HCT116 (cell line): Measurements from ENCODE around the gene HNF4A. TPM values are rescaled to one million over a fixed set of nuclear protein-coding genes. Genes with fewer than 3 reads are reported as not detected.

Experiments
- ATAC-seq: fragments of 200-7000 bp; cut with Tn5 transposase; 2 replicates; pipeline ENCODE4 v1.9.1; 2020; ENCODE audit warnings: mild to moderate bottlenecking, moderate library complexity
- BruUV-seq: library from RNA; stranded (reverse); fragments of 400-500 nt; replicated peaks from 2 replicates; lab custom pipeline; 2021; lab: Mats Ljungman, UMichigan
- CTCF ChIA-PET: fragments of 300-600 bp; sonication (Branson Sonifier 250); formaldehyde crosslinking; loops from one replicate; lab custom pipeline; 2021; ENCODE audit warnings: antibody characterized with exemption; lab: Charles Lee
- POLR2A ChIA-PET: fragments of 300-600, 350-600 bp; sonication (Branson Sonifier 250); formaldehyde crosslinking; loops from one replicate; lab custom pipeline; 2021; ENCODE audit warnings: antibody characterized with exemption; lab: Charles Lee
- RAD21 ChIA-PET, 2 experiments: fragments of 300-600 bp; sonication (Branson Sonifier 250); formaldehyde crosslinking; loops; one replicate each; lab custom pipeline; 2023; ENCODE audit warnings: low total read pairs in 2 of 2; ENCODE audit not compliant: uncharacterized antibody in 2 of 2, unreplicated experiment in 2 of 2, low non-redundant PET in 1 of 2; lab: Charles Lee
- DNase-seq: peaks from one replicate; pipeline ENCODE4 v3.0.0-alpha.2; 2010; ENCODE audit warnings: low read depth, low spot score
- H2AFZ ChIP-seq: fragments of 200-600 bp; shearing (Covaris generic), sonication (generic); 2 replicates; pipeline ENCODE4 v1.6.1; 2017; ENCODE audit warnings: low read depth, mixed run types, mixed read lengths, antibody characterized with exemption, low read length; ENCODE audit not compliant: poor library complexity, severe bottlenecking
- H3K27ac ChIP-seq: 2 replicates; pipeline ENCODE4 v1.5.1; 2012; ENCODE audit warnings: low read depth, low read length
- H3K27me3 ChIP-seq: fragments of 200-600 bp; sonication (generic); 2 replicates; pipeline ENCODE4 v1.6.1; 2016; ENCODE audit warnings: mixed run types, low read length, mixed read lengths; ENCODE audit not compliant: insufficient read depth
- H3K36me3 ChIP-seq, 2 experiments: fragments of 200-500 bp in 1 of 2; fragments of 200-600 bp in 1 of 2; sonication (Bioruptor generic) in 1 of 2; sonication (generic) in 1 of 2; 2 replicates each; pipeline versions ENCODE4 v1.5.1 to v1.6.1; 2014 to 2016; ENCODE audit warnings: low read length in 2 of 2, inconsistent platforms in 1 of 2, mixed read lengths in 1 of 2, mixed run types in 1 of 2; ENCODE audit not compliant: insufficient read depth in 2 of 2, control insufficient read depth in 1 of 2
- H3K4me1 ChIP-seq, 2 experiments: fragments of 200-600 bp in 1 of 2; sonication (generic) in 1 of 2; 2 replicates each; pipeline versions ENCODE4 v1.5.1 to v1.6.1; 2012 to 2017; ENCODE audit warnings: low read length in 2 of 2, inconsistent platforms in 1 of 2, mild to moderate bottlenecking in 1 of 2, mixed read lengths in 1 of 2, mixed run types in 1 of 2, moderate library complexity in 1 of 2; ENCODE audit not compliant: insufficient read depth in 2 of 2, control insufficient read depth in 1 of 2
- H3K4me2 ChIP-seq: fragments of 200-600 bp; sonication (generic); 2 replicates; pipeline ENCODE4 v1.6.1; 2017; ENCODE audit warnings: mixed run types, low read length, mixed read lengths
- H3K4me3 ChIP-seq, 2 experiments: fragments of 200-600 bp in 1 of 2; sonication (generic) in 1 of 2; replicated peaks in 1 of 2; 2 replicates each; pipeline ENCODE4 v1.5.1; 2011 to 2016; ENCODE audit warnings: low read length in 2 of 2, control low read depth in 1 of 2, low read depth in 1 of 2, mild to moderate bottlenecking in 1 of 2, mixed read lengths in 1 of 2, mixed run types in 1 of 2
- H3K79me2 ChIP-seq: fragments of 200-600 bp; sonication (generic); 2 replicates; pipeline ENCODE4 v1.6.1; 2017; ENCODE audit warnings: mild to moderate bottlenecking, mixed run types, low read length, moderate library complexity, mixed read lengths; ENCODE audit not compliant: insufficient read depth
- H3K9ac ChIP-seq: fragments of 200-600 bp; sonication (generic); 2 replicates; pipeline ENCODE4 v1.6.1; 2016; ENCODE audit warnings: low read length, mixed read lengths
- H3K9me2 ChIP-seq: fragments of 200-600 bp; sonication (generic), shearing (Covaris generic); 2 replicates; pipeline ENCODE4 v1.6.1; 2017; ENCODE audit warnings: mixed run types, mild to moderate bottlenecking, moderate library complexity; ENCODE audit not compliant: insufficient read depth
- H3K9me3 ChIP-seq, 2 experiments: fragments of 200-500 bp in 1 of 2; fragments of 200-600 bp in 1 of 2; sonication (Bioruptor generic) in 1 of 2; sonication (generic) in 1 of 2; 2 replicates each; pipeline ENCODE4 v1.6.1; 2014 to 2017; ENCODE audit warnings: low read length in 2 of 2, mixed read lengths in 2 of 2, inconsistent platforms in 1 of 2, low read depth in 1 of 2, mild to moderate bottlenecking in 1 of 2, mixed run types in 1 of 2, moderate library complexity in 1 of 2; ENCODE audit not compliant: control insufficient read depth in 1 of 2, insufficient read depth in 1 of 2
- H4K20me1 ChIP-seq: fragments of 200-600 bp; sonication (generic), shearing (Covaris generic); 2 replicates; pipeline ENCODE4 v1.6.1; 2017; ENCODE audit warnings: mixed run types, mild to moderate bottlenecking, moderate library complexity; ENCODE audit not compliant: insufficient read depth
- SRF ChIP-seq: IDR thresholded peaks from 2 replicates; pipeline ENCODE4 v1.6.1; 2012; ENCODE audit warnings: low read depth
- YY1 ChIP-seq: IDR thresholded peaks from 2 replicates; pipeline ENCODE4 v1.6.1; 2011; ENCODE audit warnings: low read length, low read depth, moderate library complexity, mild to moderate bottlenecking; ENCODE audit not compliant: insufficient replicate concordance; ENCODE audit errors: extremely low read depth
- ZNF274 ChIP-seq: fragments of 200-500 bp; sonication (Bioruptor generic); IDR thresholded peaks from 2 replicates; pipeline ENCODE4 v1.6.1; 2014; ENCODE audit warnings: mild to moderate bottlenecking, low read depth, low read length, inconsistent platforms
- intact Hi-C: fragments of 100-400 bp; cut with micrococcal nuclease; formaldehyde crosslinking; loops from 2 replicates; pipeline ENCODE4 v1.10.0; 2022
- total RNA-seq: library from RNA; stranded (reverse); gene quantifications from one replicate; pipeline ENCODE4 v1.2.1, GENCODE V29; 2021; ENCODE audit not compliant: unreplicated experiment
- TF ChIP-seq, protein P1 (sequence below), 3 experiments: fragments of 200-600 bp in 1 of 3; sonication (generic) in 1 of 3; IDR thresholded peaks in 2 of 3; conservative IDR thresholded peaks in 1 of 3; 2 replicates each; pipeline ENCODE4 v1.5.1; 2012 to 2017; ENCODE audit warnings: low read depth in 2 of 3, low read length in 2 of 3, antibody characterized with exemption in 1 of 3, borderline replicate concordance in 1 of 3, control low read depth in 1 of 3, mild to moderate bottlenecking in 1 of 3, mixed read lengths in 1 of 3, mixed run types in 1 of 3, moderate library complexity in 1 of 3; ENCODE audit not compliant: insufficient read depth in 1 of 3

HNF4A gene
- total RNA-seq, 1 experiment from 2014 or later: 7.4 TPM

GRCh38 chr20:44364780-44365179 lies 9.3 kb downstream of the HNF4A start:
- ATAC-seq: no peak
- H3K9me2 ChIP-seq: no peaks in the 10 kb centered on the region
- TF ChIP-seq, protein P1, sequence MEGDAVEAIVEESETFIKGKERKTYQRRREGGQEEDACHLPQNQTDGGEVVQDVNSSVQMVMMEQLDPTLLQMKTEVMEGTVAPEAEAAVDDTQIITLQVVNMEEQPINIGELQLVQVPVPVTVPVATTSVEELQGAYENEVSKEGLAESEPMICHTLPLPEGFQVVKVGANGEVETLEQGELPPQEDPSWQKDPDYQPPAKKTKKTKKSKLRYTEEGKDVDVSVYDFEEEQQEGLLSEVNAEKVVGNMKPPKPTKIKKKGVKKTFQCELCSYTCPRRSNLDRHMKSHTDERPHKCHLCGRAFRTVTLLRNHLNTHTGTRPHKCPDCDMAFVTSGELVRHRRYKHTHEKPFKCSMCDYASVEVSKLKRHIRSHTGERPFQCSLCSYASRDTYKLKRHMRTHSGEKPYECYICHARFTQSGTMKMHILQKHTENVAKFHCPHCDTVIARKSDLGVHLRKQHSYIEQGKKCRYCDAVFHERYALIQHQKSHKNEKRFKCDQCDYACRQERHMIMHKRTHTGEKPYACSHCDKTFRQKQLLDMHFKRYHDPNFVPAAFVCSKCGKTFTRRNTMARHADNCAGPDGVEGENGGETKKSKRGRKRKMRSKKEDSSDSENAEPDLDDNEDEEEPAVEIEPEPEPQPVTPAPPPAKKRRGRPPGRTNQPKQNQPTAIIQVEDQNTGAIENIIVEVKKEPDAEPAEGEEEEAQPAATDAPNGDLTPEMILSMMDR (IDR thresholded peaks at IDR 0.05 in 2 of 3, conservative IDR thresholded peaks at IDR 0.05 in 1 of 3; ENCODE audit: borderline replicate concordance in 1 of 3, insufficient read depth in 1 of 3, low read depth in 2 of 3, low read length in 2 of 3): no peak
- TF ChIP-seq YY1: no peak
- H3K27ac ChIP-seq: no peak overlapping the region
- ChIA-PET CTCF (interaction anchor here (1.6 kb wide), 1 partner anchor 20 kb away, joined by 6 read pairs; no protein-coding TSS in a partner anchor), POLR2A (no interaction called here), RAD21 (no interaction called here)
- BruUV-seq: no TSS peak
- intact Hi-C loops: no loop called here
- H3K4me1 ChIP-seq: no peaks in the 10 kb centered on the region
- H3K4me3 ChIP-seq: no peak overlapping the region
- DNase-seq: no peak
- H3K79me2 ChIP-seq: no peaks in the 10 kb centered on the region
- H3K9ac ChIP-seq: no peak overlapping the region
- no peaks in the 10 kb centered on the region for H3K27me3 ChIP-seq
- no peaks in the 10 kb centered on the region for H3K36me3 ChIP-seq
- H4K20me1 ChIP-seq: no peaks in the 10 kb centered on the region
- H3K9me3 ChIP-seq: no peaks in the 10 kb centered on the region
- no peak overlapping the region for H2AFZ ChIP-seq
- no peak overlapping the region for H3K4me2 ChIP-seq

GRCh38 chr20:44367746-44368145 lies 12.2 kb downstream of the HNF4A start:
- no peak for TF ChIP-seq SRF
- TF ChIP-seq ZNF274: no peak
- Histone ChIP-seq H3K4me3 (no peak overlapping the region), H3K4me2 (no peak overlapping the region), H3K9ac (no peak overlapping the region), H3K4me1 (no peaks in the 10 kb centered on the region), H2AFZ (no peak overlapping the region), H3K36me3 (no peaks in the 10 kb centered on the region), H4K20me1 (no peaks in the 10 kb centered on the region), H3K9me3 (no peaks in the 10 kb centered on the region), H3K27ac (no peak overlapping the region), H3K9me2 (no peaks in the 10 kb centered on the region), H3K79me2 (no peaks in the 10 kb centered on the region), H3K27me3 (no peaks in the 10 kb centered on the region)
- ATAC-seq: no peak
- intact Hi-C loops: no loop called here
- CTCF ChIA-PET: interaction anchor here (2.1 kb wide), 1 partner anchor 17 kb away, joined by 9 read pairs; no protein-coding TSS in a partner anchor
- no peak for DNase-seq
- POLR2A ChIA-PET: no interaction called here
- RAD21 ChIA-PET: no interaction called here
- BruUV-seq: no TSS peak
